Neural cell (in vitro differentiated cells): ENCODE data around the gene COMMD2. TPM values are rescaled to one million over a fixed set of nuclear protein-coding genes. Genes with fewer than 3 reads are reported as not detected.
A peak's percentile ranks its signal among the peaks of the same experiment; 100 is the strongest.

Source experiments
- H2AFZ ChIP-seq: fragments of 200-600, 300-800 bp; sonication (generic), shearing (Covaris generic); 2 replicates; pipeline ENCODE4 v1.6.0; 2014; ENCODE audit warnings: low read depth, mild to moderate bottlenecking, antibody characterized with exemption, low read length, moderate library complexity
- H3F3A ChIP-seq: fragments of 200-600 bp; shearing (Covaris generic); 2 replicates; pipeline ENCODE4 v1.6.1; 2016; ENCODE audit warnings: mild to moderate bottlenecking, moderate library complexity, mixed read lengths, antibody characterized with exemption, low read length; ENCODE audit not compliant: insufficient read depth, poor library complexity, severe bottlenecking
- H3K27ac ChIP-seq: fragments of 200-600, 300-800 bp; sonication (generic), shearing (Covaris generic); 2 replicates; pipeline ENCODE4 v1.5.1; 2014; ENCODE audit warnings: mild to moderate bottlenecking, low read length, moderate library complexity
- H3K27me3 ChIP-seq: fragments of 300-800, 200-600 bp; sonication (generic), shearing (Covaris generic); 2 replicates; pipeline ENCODE4 v1.6.0; 2014; ENCODE audit warnings: mild to moderate bottlenecking, low read depth, low read length, moderate library complexity; ENCODE audit not compliant: insufficient read depth
- H3K36me3 ChIP-seq: fragments of 300-800, 200-600 bp; sonication (generic), shearing (Covaris generic); 2 replicates; pipeline ENCODE4 v1.5.1; 2014; ENCODE audit warnings: mild to moderate bottlenecking, antibody characterized with exemption, low read length, moderate library complexity; ENCODE audit not compliant: insufficient read depth
- H3K4me2 ChIP-seq: fragments of 300-800, 200-600 bp; sonication (generic), shearing (Covaris generic); 2 replicates; pipeline ENCODE4 v1.6.0; 2014; ENCODE audit warnings: mild to moderate bottlenecking, low read length
- H3K4me3 ChIP-seq: fragments of 300-800, 200-600 bp; sonication (generic), shearing (Covaris generic); 2 replicates; pipeline ENCODE4 v1.5.1; 2014; ENCODE audit warnings: mild to moderate bottlenecking, low read length, moderate library complexity
- H3K79me2 ChIP-seq: fragments of 200-600 bp; shearing (Covaris generic); replicated peaks from 2 replicates; pipeline ENCODE4 v1.6.0; 2014; ENCODE audit warnings: mild to moderate bottlenecking, low read length, moderate library complexity; ENCODE audit not compliant: insufficient read depth
- H3K9ac ChIP-seq: fragments of 300-800, 200-600 bp; sonication (generic), shearing (Covaris generic); 2 replicates; pipeline ENCODE4 v1.6.1; 2016; ENCODE audit warnings: mild to moderate bottlenecking, low read length, mixed read lengths
- H3K9me2 ChIP-seq: fragments of 200-600 bp; shearing (Covaris generic); 2 replicates; pipeline ENCODE4 v1.6.1; 2016; ENCODE audit warnings: mild to moderate bottlenecking, low read length, mixed read lengths; ENCODE audit not compliant: insufficient read depth
- H3K9me3 ChIP-seq: fragments of 200-600, 300-800 bp; sonication (generic), shearing (Covaris generic); 2 replicates; pipeline ENCODE4 v1.6.1; 2016; ENCODE audit warnings: mild to moderate bottlenecking, mixed run types, low read length, moderate library complexity, mixed read lengths
- H4K20me1 ChIP-seq: fragments of 200-600 bp; shearing (Covaris generic); 2 replicates; pipeline ENCODE4 v1.6.1; 2016; ENCODE audit warnings: mild to moderate bottlenecking, mixed run types; ENCODE audit not compliant: insufficient read depth
- CTCF ChIP-seq: fragments of 450-650 bp; IDR thresholded peaks from 2 replicates; pipeline ENCODE4 v1.5.1; 2014; ENCODE audit warnings: antibody characterized with exemption, mild to moderate bottlenecking, moderate library complexity; ENCODE audit not compliant: poor library complexity, severe bottlenecking
- EP300 ChIP-seq: fragments of 450-650 bp; conservative IDR thresholded peaks from 2 replicates; pipeline ENCODE4 v1.6.1; 2014; ENCODE audit warnings: antibody characterized with exemption, mild to moderate bottlenecking, moderate library complexity; ENCODE audit not compliant: poor library complexity, severe bottlenecking
- EZH2 ChIP-seq: fragments of 200-600, 300-800 bp; shearing (Covaris generic), sonication (generic); IDR thresholded peaks from 2 replicates; pipeline ENCODE4 v1.6.1; 2014; ENCODE audit warnings: antibody characterized with exemption, low read length, borderline replicate concordance, mild to moderate bottlenecking; ENCODE audit not compliant: insufficient read depth, poor library complexity, severe bottlenecking
- MXI1 ChIP-seq: fragments of 450-650 bp; conservative IDR thresholded peaks from 2 replicates; pipeline ENCODE4 v1.6.1; 2014; ENCODE audit warnings: antibody characterized with exemption, mild to moderate bottlenecking; ENCODE audit not compliant: poor library complexity, severe bottlenecking
- POLR2AphosphoS5 ChIP-seq: IDR thresholded peaks from 2 replicates; pipeline ENCODE4 v1.6.1; 2012
- RAD21 ChIP-seq: fragments of 450-650 bp; conservative IDR thresholded peaks from 2 replicates; pipeline ENCODE4 v1.6.1; 2014; ENCODE audit warnings: antibody characterized with exemption, mild to moderate bottlenecking, moderate library complexity
- REST ChIP-seq: IDR thresholded peaks from 2 replicates; pipeline ENCODE4 v1.6.1; 2012; ENCODE audit warnings: borderline replicate concordance
- SMC3 ChIP-seq: fragments of 450-650 bp; conservative IDR thresholded peaks from 2 replicates; pipeline ENCODE4 v1.6.1; 2014; ENCODE audit warnings: antibody characterized with exemption, mild to moderate bottlenecking, moderate library complexity; ENCODE audit not compliant: poor library complexity
- TAF1 ChIP-seq: IDR thresholded peaks from 2 replicates; pipeline ENCODE4 v1.6.1; 2012; ENCODE audit warnings: low read depth
- polyA plus RNA-seq: library from polyadenylated mRNA; depleted of rRNA; stranded (reverse); fragments of >200 nt; gene quantifications from 2 replicates; pipeline ENCODE4 v1.2.3, GENCODE V29; 2014

COMMD2 gene
- polyA plus RNA-seq, 1 donor from 2014 or later: 126 TPM

GRCh38 chr3:149765762-149766334, 13.6 kb upstream of the COMMD2 start:
- Histone ChIP-seq H3K27ac (no peak overlapping the region), H4K20me1 (no peaks in the 10 kb centered on the region), H3K79me2 (no peaks in the 10 kb centered on the region), H3K4me2 (no peak overlapping the region), H3K36me3 (no peaks in the 10 kb centered on the region), H3K27me3 (no peaks in the 10 kb centered on the region), H3K9me2 (no peaks in the 10 kb centered on the region), H3K4me3 (no peak overlapping the region), H3F3A (no peaks in the 10 kb centered on the region), H3K9ac (no peak overlapping the region), H2AFZ (no peak overlapping the region), H3K9me3 (no peaks in the 10 kb centered on the region)
- no peak for TF ChIP-seq EP300
- TF ChIP-seq TAF1: no peak
- TF ChIP-seq SMC3: peak; percentile 75
- peak; percentile 71 for TF ChIP-seq RAD21
- TF ChIP-seq MXI1: no peak
- no peak for TF ChIP-seq POLR2AphosphoS5
- TF ChIP-seq REST: no peak
- peak; percentile 70 for TF ChIP-seq CTCF
- TF ChIP-seq EZH2: no peak

GRCh38 chr3:149764302-149764701, 12.0 kb upstream of the COMMD2 start:
- no peak overlapping the region for H3K27ac ChIP-seq
- H3K27me3 ChIP-seq: no peaks in the 10 kb centered on the region
- H3K79me2 ChIP-seq: no peaks in the 10 kb centered on the region
- no peak overlapping the region for H3K4me3 ChIP-seq
- no peak overlapping the region for H3K9ac ChIP-seq
- H3K9me3 ChIP-seq: no peaks in the 10 kb centered on the region
- no peak overlapping the region for H2AFZ ChIP-seq
- no peaks in the 10 kb centered on the region for H3K36me3 ChIP-seq
- H4K20me1 ChIP-seq: no peaks in the 10 kb centered on the region
- H3F3A ChIP-seq: no peaks in the 10 kb centered on the region
- H3K4me2 ChIP-seq: no peak overlapping the region
- H3K9me2 ChIP-seq: no peaks in the 10 kb centered on the region
- TF ChIP-seq MXI1 (no peak), POLR2AphosphoS5 (no peak), REST (no peak), SMC3 (no peak), CTCF (no peak), EZH2 (no peak), EP300 (no peak)
